Osteocyte (in vitro differentiated cells): ENCODE results near the gene CDH12. TPM values are rescaled to one million over a fixed set of nuclear protein-coding genes. Genes with fewer than 3 reads are reported as not detected.
"Not testable (repeated sequence)": the region's sequence is repeated elsewhere in the genome, so short reads cannot be mapped to it uniquely, and the experiment has no call there.

Source experiments
- DNase-seq: peaks from one replicate; pipeline ENCODE4 v3.0.0; 2021; ENCODE audit warnings: mixed read lengths; ENCODE audit not compliant: unreplicated experiment; ENCODE audit errors: extremely low spot score
- H3K27ac Mint-ChIP-seq: one replicate; pipeline ENCODE4 v1.8.0; 2021; ENCODE audit warnings: mild to moderate bottlenecking, mixed read lengths; ENCODE audit not compliant: unreplicated experiment
- H3K27me3 Mint-ChIP-seq: one replicate; pipeline ENCODE4 v1.8.0; 2021; ENCODE audit warnings: mixed read lengths; ENCODE audit not compliant: unreplicated experiment
- H3K36me3 Mint-ChIP-seq: one replicate; pipeline ENCODE4 v1.8.0; 2021; ENCODE audit warnings: mixed read lengths; ENCODE audit not compliant: unreplicated experiment
- H3K4me1 Mint-ChIP-seq: one replicate; pipeline ENCODE4 v1.8.0; 2021; ENCODE audit warnings: mixed read lengths; ENCODE audit not compliant: unreplicated experiment
- H3K4me3 Mint-ChIP-seq: one replicate; pipeline ENCODE4 v1.8.0; 2021; ENCODE audit warnings: mild to moderate bottlenecking, moderate library complexity, mixed read lengths; ENCODE audit not compliant: unreplicated experiment
- H3K9me3 Mint-ChIP-seq: one replicate; pipeline ENCODE4 v1.8.0; 2021; ENCODE audit warnings: mixed read lengths; ENCODE audit not compliant: unreplicated experiment
- total RNA-seq: library from RNA; stranded (reverse); gene quantifications from 2 replicates; pipeline ENCODE4 v1.2.1, GENCODE V29; 2021
- TF ChIP-seq, protein P1 (sequence below): fragments of 200-600 bp; sonication (generic); IDR thresholded peaks from 2 replicates; pipeline ENCODE4 v1.5.0; 2021; ENCODE audit warnings: antibody characterized with exemption, mild to moderate bottlenecking, moderate library complexity

Gene CDH12
- total RNA-seq, 1 donor from 2014 or later: not detected

DNA sequence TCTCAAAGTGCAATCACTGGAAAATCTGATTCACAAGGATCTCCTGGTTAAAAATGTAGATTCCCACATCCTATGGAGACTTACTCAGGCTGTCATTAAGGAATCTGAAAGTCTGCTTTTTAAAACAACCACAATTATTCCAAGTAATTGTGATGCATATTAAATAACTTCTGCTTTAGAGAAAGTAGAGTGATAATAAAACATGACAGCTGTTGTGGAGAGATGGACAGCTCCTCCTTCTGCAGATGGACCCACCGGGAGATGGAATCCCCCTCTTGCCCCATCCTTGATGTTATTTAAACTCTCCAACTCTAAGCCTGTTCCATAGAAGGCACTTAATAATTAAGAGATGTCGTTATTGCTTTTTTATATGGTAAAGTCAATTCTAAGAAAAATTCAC, 802.2 kb downstream of the CDH12 start:
- no peaks in the 10 kb centered on the region for H3K36me3 Mint-ChIP-seq
- DNase-seq: no peak
- TF ChIP-seq, protein P1, sequence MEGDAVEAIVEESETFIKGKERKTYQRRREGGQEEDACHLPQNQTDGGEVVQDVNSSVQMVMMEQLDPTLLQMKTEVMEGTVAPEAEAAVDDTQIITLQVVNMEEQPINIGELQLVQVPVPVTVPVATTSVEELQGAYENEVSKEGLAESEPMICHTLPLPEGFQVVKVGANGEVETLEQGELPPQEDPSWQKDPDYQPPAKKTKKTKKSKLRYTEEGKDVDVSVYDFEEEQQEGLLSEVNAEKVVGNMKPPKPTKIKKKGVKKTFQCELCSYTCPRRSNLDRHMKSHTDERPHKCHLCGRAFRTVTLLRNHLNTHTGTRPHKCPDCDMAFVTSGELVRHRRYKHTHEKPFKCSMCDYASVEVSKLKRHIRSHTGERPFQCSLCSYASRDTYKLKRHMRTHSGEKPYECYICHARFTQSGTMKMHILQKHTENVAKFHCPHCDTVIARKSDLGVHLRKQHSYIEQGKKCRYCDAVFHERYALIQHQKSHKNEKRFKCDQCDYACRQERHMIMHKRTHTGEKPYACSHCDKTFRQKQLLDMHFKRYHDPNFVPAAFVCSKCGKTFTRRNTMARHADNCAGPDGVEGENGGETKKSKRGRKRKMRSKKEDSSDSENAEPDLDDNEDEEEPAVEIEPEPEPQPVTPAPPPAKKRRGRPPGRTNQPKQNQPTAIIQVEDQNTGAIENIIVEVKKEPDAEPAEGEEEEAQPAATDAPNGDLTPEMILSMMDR: no peak
- no peaks in the 10 kb centered on the region for H3K27me3 Mint-ChIP-seq
- no peaks in the 10 kb centered on the region for H3K4me1 Mint-ChIP-seq
- no peak overlapping the region for H3K27ac Mint-ChIP-seq
- no peaks in the 10 kb centered on the region for H3K9me3 Mint-ChIP-seq
- H3K4me3 Mint-ChIP-seq: no peak overlapping the region

DNA sequence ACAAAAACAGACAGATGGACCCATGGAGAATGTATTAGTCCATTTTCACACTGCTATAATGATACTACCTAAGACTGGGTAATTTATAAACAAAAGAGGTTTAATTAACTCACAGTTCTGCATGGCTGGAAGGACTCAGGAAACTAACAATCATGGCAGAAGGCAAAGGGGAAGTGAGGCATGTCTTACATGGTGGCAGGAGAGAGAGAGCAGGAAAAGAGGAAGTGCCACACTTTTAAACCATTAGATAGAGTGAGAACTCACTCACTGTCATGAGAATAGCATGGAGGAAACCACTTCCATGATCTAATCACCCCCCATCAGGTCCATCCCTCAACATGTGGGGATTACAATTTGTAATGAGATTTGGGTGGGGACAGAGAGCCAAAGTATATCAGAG, 808.9 kb downstream of the CDH12 start:
- TF ChIP-seq, protein P1: no peak
- Mint-ChIP-seq H3K4me3 (no peak overlapping the region), H3K9me3 (no peaks in the 10 kb centered on the region), H3K4me1 (no peaks in the 10 kb centered on the region), H3K27me3 (no peaks in the 10 kb centered on the region), H3K27ac (no peak overlapping the region), H3K36me3 (no peaks in the 10 kb centered on the region)
- DNase-seq: no peak

DNA sequence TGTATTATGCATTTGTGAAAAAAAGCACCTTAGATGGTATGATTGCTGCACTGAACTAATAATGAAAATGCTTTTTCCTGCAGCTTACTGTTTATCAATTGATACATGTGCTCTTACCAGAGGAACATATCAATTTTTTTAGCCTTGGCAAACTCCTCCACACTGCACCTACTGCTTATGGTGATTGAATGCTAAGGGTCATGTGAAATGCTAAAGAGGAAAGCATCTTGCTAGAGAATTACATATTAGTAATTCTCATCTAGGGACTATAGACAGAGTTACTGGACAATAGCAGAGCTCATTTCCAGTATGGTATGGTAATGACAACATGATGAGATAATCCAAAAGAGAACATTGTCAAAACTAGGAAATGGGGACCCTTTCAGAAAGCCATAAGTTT, 817.1 kb downstream of the CDH12 start:
- Mint-ChIP-seq H3K27me3 (no peaks in the 10 kb centered on the region), H3K4me3 (no peak overlapping the region), H3K27ac (no peak overlapping the region), H3K4me1 (no peaks in the 10 kb centered on the region), H3K36me3 (no peaks in the 10 kb centered on the region), H3K9me3 (peaks cover 8% of the 10 kb centered on the region)
- TF ChIP-seq, protein P1: no peak
- no peak for DNase-seq

DNA sequence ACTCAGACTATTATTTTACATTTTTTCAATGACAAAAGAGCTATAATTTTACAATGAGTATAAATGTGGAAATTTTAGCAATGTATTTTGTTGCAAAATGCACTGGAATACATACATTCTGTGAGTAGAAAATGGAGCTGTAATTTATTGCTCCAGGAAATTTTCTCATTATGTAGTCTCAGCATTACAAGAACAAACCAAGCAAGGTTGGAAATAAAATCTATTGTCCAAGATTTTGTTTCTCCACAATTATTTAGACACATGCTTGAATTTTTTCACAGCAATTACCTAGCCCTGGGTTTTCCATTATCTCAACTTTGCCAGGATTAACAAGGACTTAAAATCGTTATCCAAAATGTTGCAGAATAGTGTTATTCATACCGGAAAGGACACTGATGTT, 820.1 kb downstream of the CDH12 start:
- peaks cover 4% of the 10 kb centered on the region for H3K9me3 Mint-ChIP-seq
- TF ChIP-seq, protein P1: no peak
- H3K27ac Mint-ChIP-seq: no peak overlapping the region
- no peak for DNase-seq
- H3K4me1 Mint-ChIP-seq: no peaks in the 10 kb centered on the region
- H3K27me3 Mint-ChIP-seq: no peaks in the 10 kb centered on the region
- H3K36me3 Mint-ChIP-seq: no peaks in the 10 kb centered on the region
- no peak overlapping the region for H3K4me3 Mint-ChIP-seq

DNA sequence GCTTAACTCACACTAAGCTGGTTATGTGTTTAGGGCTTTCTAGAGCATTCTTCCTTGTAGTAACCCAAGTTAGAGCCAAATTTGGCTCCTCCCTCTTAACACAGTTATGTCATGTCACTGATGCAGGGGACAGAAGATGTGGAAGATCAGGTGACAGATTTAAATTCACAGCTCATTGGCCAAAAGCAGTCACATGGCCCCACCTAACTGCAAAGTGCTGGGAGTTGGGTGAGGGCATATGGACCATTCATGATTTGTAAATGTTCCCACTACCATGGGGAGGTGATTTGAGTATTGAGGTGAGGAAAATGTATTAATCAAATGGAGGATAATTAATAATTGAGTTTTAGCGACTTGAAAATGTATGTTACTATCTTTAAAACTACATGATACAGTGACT, 829.4 kb downstream of the CDH12 start:
- H3K4me1 Mint-ChIP-seq: no peaks in the 10 kb centered on the region
- no peak overlapping the region for H3K27ac Mint-ChIP-seq
- H3K27me3 Mint-ChIP-seq: no peaks in the 10 kb centered on the region
- no peak overlapping the region for H3K4me3 Mint-ChIP-seq
- TF ChIP-seq, protein P1: no peak
- H3K9me3 Mint-ChIP-seq: peaks cover 5% of the 10 kb centered on the region
- no peaks in the 10 kb centered on the region for H3K36me3 Mint-ChIP-seq
- DNase-seq: no peak

DNA sequence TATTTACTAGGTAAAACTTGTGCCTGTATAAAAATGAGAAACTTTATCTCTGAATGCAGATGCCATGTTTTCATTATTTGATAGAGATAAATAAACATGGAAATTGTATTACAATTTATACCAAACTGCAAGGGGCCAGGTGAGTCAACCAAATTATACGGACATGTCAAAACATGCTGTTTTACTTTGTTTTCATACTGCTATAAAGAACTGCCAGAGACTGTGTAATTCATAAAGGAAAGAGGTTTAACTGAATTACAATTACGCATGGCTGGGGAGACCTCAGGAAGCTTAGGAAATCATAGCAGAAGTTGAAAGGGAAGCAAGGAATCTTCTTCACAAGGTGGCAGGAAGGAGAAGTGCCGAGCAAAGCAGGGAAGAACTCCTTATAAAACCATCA, 840.3 kb downstream of the CDH12 start:
- H3K4me3 Mint-ChIP-seq, H3K4me1 Mint-ChIP-seq, H3K27ac Mint-ChIP-seq, H3K36me3 Mint-ChIP-seq, H3K27me3 Mint-ChIP-seq, DNase-seq, H3K9me3 Mint-ChIP-seq: not testable (repeated sequence)

DNA sequence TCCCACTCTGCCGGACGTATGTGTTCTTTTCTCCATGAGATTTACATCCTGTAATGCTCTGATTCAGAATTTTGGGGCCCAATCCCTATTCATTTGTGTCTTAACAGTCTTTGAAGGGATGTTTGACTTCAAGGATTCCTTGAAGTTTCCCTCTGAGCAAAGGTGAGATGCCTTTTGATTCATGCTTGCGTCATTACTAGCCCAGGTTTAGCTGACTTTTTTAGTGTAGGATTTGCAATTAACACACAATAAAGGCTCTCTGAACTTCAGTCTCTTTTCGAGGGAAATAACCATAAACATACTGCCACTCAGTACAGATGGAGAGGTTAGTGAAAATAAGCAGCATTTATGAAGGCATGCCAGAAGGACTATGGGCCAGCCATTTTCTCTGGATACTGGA, 842.3 kb downstream of the CDH12 start:
- not testable (repeated sequence) for H3K36me3 Mint-ChIP-seq, H3K9me3 Mint-ChIP-seq, H3K4me3 Mint-ChIP-seq, DNase-seq, H3K4me1 Mint-ChIP-seq, H3K27me3 Mint-ChIP-seq, H3K27ac Mint-ChIP-seq

DNA sequence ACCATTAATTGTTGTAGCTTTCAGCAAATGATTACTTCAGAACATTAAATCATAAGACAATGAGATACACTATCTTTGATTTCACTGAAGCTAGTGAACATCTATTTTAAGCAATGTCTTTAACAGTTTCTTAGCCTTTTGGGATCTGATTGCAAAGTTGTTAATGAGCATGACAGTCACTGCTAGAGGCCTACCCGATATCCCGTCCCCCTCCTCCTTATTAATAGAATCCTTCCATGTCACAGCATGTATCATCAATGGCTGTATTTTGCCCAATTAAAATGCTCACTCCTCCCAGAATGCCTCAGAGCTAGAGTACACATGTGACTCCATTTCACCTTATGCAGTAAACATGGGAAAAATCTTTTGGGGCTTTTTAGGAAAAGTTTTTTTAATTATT, 852.0 kb downstream of the CDH12 start:
- not testable (repeated sequence) for DNase-seq, H3K27ac Mint-ChIP-seq, H3K4me3 Mint-ChIP-seq, H3K36me3 Mint-ChIP-seq, H3K27me3 Mint-ChIP-seq, H3K9me3 Mint-ChIP-seq, H3K4me1 Mint-ChIP-seq
